ENCODE measurements around the gene MARK3.
"Not testable (repeated sequence)": the region's sequence is repeated elsewhere in the genome, so short reads cannot be mapped to it uniquely, and the experiment has no call there.

MARK3 gene

GRCh38 chr14:103524002-103524935 is 139.1 kb downstream of the MARK3 start:
- no peak overlapping the region for H3K4me3 ChIP-seq (ENCODE audit: low read depth, low read length)

DNA sequence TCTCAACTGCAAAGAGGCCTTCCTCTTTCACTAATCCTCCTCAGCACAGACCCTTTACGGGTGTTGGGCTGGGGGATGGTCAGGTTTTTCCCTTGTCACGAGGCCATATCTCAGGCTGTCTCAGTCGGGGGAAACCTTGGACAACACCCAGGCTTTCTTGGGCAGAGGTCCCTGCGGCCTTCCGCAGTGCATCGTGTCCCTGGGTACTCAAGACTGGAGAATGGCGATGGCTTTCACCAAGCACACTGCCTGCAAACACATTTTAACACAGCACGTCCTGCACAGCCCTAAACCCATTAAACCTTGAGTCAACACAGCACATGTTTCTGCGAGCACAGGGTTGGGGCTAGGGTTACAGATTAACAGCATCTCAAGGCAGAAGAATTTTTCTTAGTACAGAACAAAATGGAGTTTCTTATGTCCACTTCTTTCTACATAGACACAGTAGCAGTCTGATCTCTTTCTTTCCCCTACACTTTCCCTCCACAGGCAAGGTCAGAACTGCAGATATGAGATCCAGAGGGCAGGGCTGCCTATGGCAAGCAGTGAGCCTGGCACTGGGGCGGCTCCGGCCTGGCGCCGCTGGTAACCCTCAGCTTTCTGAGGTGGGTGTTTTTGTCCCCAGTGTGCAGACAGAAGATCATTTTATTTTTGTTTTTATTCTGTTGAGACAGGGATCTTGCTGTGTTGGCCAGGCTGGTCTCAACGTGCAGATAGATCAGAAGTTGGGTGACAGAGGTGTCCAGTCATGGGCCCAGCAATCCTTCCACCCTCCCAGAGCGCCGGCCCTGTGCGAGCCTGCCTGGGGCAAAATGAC is 140.4 kb downstream of the MARK3 start:
- H3K4me3 ChIP-seq (ENCODE audit: low read depth, low read length) = not testable (repeated sequence)

DNA sequence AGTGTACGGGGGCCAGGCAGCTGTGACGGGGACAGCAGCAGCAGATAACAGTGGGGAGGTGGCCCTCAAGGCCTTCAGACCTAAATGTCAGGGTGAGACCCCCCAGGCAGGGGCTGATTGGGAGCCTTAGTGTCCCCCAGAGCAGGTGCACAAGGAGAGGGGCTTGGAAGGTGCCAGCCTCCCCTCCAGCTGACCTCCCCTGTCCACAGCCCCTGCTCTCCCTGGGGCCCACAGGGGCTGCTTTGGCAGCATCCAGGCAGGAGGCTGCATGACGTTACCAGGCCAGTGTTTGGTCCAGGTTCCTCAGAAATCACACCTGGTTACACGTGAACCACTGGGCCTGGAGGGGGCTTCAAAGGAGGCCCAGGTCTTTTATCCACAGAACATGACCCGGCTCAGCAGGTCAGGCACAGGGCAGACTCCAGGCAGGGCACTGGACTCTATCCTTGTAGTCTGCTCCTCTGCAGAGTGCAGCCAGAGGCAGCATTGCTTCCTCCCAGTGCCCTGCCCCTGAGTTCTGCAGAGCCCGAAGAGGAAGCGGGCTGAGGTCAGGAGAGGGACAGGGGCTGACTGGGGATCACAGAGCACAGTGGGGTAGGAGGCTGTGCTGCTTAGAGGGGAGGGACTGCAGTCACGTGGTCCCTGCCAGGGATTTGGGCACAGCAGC is 141.2 kb downstream of the MARK3 start:
- no peak overlapping the region for H3K4me3 ChIP-seq (ENCODE audit: low read depth, low read length)

DNA sequence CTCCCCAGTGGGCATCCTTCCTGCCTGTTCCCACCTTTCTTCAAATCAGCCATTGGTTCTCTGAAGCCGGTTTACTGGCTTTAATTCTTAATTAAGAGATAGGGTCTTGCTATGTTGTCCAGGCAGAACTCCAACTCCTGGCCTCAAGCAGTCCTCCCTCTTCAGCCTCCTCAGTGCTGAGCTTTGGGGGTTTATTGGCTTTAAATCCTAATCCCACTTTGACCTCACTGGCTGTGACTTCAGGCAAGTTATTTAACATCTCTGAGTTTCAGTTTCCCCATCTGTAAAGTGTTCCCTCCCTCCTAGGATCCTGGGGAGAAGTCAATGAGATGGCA is 141.7 kb downstream of the MARK3 start:
- H3K4me3 ChIP-seq (ENCODE audit: low read depth, low read length) = no peak overlapping the region

- H3K4me3 ChIP-seq (ENCODE audit: low read depth, low read length) = no peak overlapping the region
These were observed 142.4 kb downstream of the MARK3 start for GRCh38 chr14:103527408-103528145.

- H3K4me3 ChIP-seq (ENCODE audit: low read depth, low read length) = peak overlapping the region; percentile 98
These were observed 143.0 kb downstream of the MARK3 start for GRCh38 chr14:103528146-103528586.

DNA sequence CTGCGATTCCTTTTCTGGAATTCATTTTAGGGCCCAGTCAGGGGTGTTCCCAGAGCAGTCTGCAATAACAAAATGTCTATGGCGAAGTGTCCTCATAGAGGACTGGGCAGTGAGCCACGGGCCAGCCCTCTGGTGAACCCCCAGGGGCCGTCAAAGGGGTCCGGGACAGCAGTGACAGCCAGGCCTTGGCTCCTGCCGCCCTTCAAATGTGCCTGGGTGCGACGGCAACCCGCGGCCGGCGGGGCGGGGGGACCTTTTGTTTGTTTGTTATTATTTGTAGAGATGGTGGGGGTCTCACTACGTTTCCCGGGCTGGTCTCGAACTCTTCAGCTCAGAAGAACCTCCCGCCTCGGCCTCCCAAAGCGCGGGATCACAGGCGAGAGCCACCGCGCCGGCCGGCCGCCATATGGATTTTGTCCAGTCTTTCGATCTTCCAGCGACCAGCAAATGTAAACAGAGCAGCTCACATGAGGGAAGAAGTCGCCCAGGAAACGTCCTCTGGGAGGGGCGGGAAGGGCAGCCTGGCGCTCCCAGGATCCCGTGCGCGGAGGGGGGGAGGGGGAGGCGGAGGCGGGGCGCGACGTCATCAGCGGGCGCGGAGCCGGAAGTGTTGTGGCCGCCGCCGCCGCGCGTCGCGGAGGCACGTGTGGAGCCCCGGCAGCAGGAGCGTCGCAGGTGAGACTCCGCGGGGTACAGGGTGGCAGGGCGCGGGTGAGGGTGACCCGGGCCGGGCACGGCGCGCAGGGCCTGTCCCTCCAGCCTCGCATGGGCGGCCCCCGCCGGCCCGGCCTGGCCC is 143.6 kb downstream of the MARK3 start, which contains the start of gene TRMT61A:
Gene TRMT61A (plus strand): TSS at position 610 of the 796 bp plus-strand sequence. CDS start 783 bp downstream, outside the sequence.
- H3K4me3 ChIP-seq (ENCODE audit: low read depth, low read length) = peak within 1 kb of the TSS; percentile 98

DNA sequence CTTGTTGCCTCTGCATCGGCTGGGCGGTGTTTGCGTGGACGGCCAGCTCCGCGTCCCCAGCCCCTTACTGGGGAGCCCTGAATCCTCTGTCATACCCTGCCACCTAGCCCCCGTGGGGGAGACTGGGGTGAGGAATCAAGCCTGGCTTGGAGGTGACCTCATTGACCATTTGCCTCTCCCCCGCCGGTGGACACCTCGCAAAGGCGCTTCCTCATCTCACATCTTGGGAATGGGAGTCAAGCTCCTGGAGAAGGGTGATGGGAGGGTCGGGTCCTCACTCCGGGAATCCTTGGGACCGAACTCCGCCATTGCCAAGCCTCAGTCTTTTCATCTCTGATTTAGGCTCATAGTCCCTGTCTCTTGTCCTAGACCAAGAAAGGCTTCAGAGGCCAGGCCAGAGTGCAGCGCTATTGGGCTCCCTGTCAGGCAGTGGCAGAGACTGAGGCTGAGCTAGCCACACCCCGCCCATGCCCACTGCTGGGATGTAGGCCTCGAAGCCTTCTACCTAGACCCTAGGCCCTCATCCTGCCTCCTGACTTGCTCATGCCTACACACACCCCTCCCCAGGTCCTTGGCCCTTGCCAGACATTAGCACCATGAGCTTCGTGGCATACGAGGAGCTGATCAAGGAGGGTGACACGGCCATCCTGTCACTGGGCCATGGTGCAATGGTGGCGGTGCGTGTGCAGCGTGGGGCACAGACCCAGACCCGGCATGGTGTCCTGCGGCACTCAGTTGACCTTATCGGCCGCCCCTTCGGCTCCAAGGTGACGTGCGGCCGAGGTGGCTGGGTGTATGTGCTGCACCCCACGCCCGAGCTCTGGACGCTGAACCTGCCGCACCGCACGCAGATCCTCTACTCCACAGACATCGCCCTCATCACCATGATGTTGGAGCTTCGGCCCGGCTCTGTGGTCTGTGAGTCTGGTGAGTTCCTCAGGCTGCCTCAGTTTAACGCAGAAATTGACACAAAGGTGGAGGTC is 144.5 kb downstream of the MARK3 start:
- H3K4me3 ChIP-seq (ENCODE audit: low read depth, low read length) = peak overlapping the region; percentile 98

DNA sequence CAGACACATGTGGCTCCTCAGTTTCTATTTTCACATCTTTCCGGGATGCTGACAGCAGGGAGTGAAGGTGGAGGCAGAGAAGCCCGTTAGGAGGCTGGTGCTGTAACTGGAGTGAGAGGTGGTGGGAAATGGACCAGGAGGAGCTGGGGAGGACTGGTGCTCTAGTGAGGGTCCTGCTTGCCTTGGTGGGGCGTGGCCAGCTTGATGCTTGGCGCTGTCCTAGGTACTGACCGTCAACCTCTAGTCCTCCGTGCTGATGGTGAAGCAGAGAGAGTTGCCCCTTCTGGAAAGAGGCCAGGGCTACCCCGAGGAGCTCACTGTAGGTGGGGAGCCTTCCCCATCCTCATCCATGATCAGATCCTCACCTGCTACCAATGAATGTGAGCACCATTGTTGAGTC is 145.2 kb downstream of the MARK3 start:
- no peak overlapping the region for H3K4me3 ChIP-seq (ENCODE audit: low read depth, low read length)

GRCh38 chr14:103530831-103531230 is 145.6 kb downstream of the MARK3 start:
- H3K4me3 ChIP-seq (ENCODE audit: low read depth, low read length) = no peak overlapping the region

DNA sequence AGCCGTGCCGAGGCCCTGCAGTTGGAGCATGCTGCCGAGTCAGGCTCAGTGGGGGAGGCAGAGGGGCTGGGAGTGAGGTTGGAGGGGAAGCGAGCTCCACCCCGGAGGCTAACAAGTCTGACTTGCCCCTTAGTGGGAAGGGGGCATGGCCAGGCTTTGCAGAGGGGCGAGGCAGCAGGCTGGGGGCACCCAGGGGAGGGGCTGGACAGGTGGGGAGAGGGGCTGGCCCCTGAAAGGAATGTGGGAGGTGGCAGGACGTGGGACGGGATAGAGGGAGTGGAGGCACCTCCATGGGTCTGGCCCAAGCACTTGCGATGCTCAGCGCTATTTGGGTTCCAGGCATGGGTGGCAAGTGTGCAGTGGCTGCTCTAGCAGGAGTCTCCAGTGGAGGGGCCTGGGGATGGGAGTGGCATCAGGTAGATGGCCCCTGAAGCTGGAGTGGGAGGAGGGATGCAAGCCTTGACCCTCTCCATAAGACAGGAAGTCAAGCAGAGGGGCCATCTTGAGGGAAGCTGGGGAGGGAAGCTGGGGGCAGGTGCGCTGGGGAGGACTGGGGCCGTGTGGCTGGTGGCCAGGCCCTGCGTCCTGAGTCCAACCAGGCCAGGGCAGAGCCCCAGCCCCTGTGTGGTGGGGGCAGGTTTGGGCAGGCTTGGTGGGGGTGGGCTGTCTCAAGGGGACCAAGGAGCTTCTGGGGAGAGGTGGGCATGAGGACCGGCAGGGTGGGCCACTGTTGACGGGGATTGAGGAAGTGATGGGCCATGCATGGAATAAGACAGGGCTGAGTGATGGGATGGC is 146.4 kb downstream of the MARK3 start:
- no peak overlapping the region for H3K4me3 ChIP-seq (ENCODE audit: low read depth, low read length)

DNA sequence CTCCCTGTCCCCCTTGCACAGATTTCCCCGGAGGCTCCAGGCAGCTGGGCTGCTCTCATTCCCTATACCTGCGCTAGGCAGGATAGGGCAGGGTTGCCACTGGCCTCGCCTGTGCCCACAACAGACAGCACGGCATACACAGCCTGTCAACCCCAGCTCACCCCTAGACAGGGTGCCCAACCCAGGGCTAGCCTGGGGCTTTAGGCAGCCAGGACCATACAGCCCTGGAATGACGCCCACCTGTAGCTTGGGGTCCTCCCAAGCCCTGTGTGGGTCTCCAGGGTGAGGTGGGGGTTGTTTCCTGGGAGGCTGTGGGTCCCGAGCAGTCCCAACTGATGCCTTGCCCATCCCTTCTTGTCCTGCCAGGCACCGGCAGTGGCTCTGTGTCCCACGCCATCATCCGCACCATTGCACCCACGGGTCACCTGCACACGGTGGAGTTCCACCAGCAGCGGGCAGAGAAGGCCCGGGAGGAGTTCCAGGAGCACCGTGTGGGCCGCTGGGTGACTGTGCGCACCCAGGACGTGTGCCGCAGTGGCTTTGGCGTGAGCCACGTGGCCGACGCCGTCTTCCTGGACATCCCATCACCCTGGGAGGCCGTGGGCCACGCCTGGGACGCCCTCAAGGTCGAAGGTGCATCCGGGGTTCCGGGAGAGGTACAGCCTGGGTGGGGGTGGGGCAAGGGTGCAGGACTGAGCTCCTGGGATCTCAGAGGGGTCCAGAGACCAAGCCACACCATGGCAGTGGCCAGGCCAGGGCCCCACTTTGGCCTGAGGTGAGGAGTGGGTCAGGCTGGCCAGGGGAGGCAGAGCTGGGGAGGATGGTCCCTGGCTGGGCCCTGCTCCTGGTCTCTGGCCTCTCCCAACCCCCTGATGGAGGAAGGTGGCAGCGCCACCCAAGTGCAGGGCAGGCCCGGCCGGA is 147.3 kb downstream of the MARK3 start:
- no peak overlapping the region for H3K4me3 ChIP-seq (ENCODE audit: low read depth, low read length)

- no peak overlapping the region for H3K4me3 ChIP-seq (ENCODE audit: low read depth, low read length)
These were observed 148.2 kb downstream of the MARK3 start for GRCh38 chr14:103533137-103533998.

DNA sequence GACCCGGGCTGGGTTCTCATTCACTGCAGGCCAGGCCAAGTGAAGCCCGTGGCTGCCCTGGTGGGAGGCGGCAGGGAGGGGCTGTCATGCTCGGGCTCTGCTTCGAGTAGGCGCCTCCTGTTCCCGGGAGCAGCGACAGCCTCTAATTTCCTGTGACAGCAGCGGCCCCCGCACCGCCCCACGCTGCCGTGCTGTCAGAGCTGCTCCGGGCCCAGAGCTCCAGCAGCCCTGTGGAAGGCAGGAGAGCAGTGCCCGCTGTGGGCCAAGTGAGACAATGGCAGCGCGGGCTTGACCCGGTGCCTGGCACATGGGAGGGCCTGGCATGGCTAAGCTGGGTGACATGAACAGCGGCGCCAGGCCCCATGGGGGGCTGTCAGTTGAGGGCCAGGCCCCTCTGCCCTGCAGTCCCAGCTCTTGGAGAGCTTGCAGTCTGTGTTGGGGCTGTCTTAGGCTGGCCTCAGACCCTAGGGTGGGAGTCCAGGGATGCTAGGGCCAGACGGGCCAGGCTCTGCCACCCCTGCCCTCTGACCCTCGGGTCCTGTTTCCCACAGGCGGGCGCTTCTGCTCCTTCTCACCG is 148.9 kb downstream of the MARK3 start:
- H3K4me3 ChIP-seq (ENCODE audit: low read depth, low read length) = no peak overlapping the region

GRCh38 chr14:103534576-103535061 is 149.4 kb downstream of the MARK3 start:
- H3K4me3 ChIP-seq (ENCODE audit: low read depth, low read length) = no peak overlapping the region
